ENCODE results near the gene PCNT.

The PCNT gene

DNA sequence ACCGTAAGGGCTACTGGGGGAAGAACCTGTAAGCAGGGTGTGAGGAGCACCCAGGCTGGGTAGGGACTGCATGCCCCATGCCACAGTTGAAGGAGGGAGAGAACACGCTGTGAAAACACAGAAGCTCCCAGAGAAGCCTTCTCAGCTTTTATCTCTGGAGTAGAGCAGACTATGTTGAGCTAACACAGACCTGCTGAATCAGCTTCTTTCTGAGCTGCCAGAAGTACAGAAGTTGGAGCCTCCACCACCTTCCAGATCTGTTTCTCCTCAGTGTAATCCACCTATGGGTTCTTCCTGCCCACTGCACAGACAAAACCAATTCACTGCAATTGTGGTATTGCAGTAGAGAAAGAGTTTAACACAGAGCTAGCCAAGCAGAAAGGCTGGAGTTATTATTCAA is 32.4 kb upstream of the PCNT start:
- Histone ChIP-seq H3K9ac (ENCODE audit: low read length in 5 of 5) (no peak overlapping the region), H3K4me3 (ENCODE audit: low read depth in 1 of 5, low read length in 5 of 5) (no peak overlapping the region), H3K27me3 (ENCODE audit: control insufficient read depth in 5 of 5, insufficient read depth in 4 of 5, low read length in 5 of 5) (peaks cover 0 to 4% (median 0%) of the 10 kb centered on the region in 5 donors), H3K4me1 (ENCODE audit: control insufficient read depth in 5 of 5, insufficient read depth in 5 of 5, low read length in 5 of 5) (peaks cover 11 to 29% (median 23%) of the 10 kb centered on the region in 5 donors), H3K27ac (ENCODE audit: low read depth, low read length) (no peak overlapping the region), H3K9me3 (ENCODE audit: control insufficient read depth in 5 of 5, low read length in 5 of 5) (no peaks in the 10 kb centered on the region), H3K36me3 (ENCODE audit: control insufficient read depth in 5 of 5, insufficient read depth in 5 of 5, low read length in 5 of 5) (peaks cover 0 to 17% (median 10%) of the 10 kb centered on the region in 5 donors)

- H3K27me3 ChIP-seq (ENCODE audit: control insufficient read depth in 5 of 5, insufficient read depth in 4 of 5, low read length in 5 of 5), result peaks cover 0 to 4% (median 0%) of the 10 kb centered on the region in 5 donors
- H3K36me3 ChIP-seq (ENCODE audit: control insufficient read depth in 5 of 5, insufficient read depth in 5 of 5, low read length in 5 of 5), result peaks cover 0 to 16% (median 10%) of the 10 kb centered on the region in 5 donors
- H3K4me3 ChIP-seq (ENCODE audit: low read depth in 1 of 5, low read length in 5 of 5), result no peak overlapping the region
- H3K27ac ChIP-seq (ENCODE audit: low read depth, low read length), result peak overlapping the region; percentile 65
- H3K9me3 ChIP-seq (ENCODE audit: control insufficient read depth in 5 of 5, low read length in 5 of 5), result no peaks in the 10 kb centered on the region
- H3K9ac ChIP-seq (ENCODE audit: low read length in 5 of 5), result peak overlapping the region in 1 of 5 donors; percentile 16
- H3K4me1 ChIP-seq (ENCODE audit: control insufficient read depth in 5 of 5, insufficient read depth in 5 of 5, low read length in 5 of 5), result peaks cover 11 to 31% (median 25%) of the 10 kb centered on the region in 5 donors
These were observed 29.2 kb upstream of the PCNT start for GRCh38 chr21:46294647-46295176.

DNA sequence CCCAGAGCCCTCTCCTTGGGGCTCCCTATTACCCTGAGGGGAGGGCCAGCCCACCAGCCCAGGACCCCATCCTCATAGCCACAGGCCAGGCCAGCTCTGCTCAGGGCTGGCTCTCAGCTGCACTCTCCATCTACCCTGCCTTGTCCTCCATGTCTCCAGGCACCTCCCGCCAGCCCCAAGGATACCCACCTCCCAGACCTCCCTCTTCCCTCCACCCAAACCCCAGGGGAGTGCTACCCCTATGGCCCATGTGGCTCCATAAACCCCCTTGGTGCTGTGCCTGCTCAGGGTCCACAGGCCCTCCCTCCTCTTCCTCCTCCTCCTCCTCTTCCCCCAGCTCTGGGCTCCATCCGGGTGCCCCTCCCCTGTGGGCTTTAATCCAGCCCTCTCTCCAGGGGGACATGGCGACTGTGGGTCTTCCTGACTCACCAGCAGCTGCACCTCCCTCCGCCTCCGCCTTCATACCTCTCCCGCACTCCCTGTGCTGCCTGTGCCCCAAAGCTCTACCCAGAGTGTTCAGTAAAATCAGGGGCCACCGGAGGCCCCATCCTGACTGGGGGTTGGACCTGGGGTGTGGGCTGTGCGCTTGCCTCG is 28.7 kb upstream of the PCNT start:
- peak overlapping the region in 1 of 5 donors; percentile 16 for H3K9ac ChIP-seq (ENCODE audit: low read length in 5 of 5)
- H3K27ac ChIP-seq (ENCODE audit: low read depth, low read length), result peak overlapping the region; percentile 65
- H3K4me3 ChIP-seq (ENCODE audit: low read depth in 1 of 5, low read length in 5 of 5), result no peak overlapping the region
- peaks cover 0 to 15% (median 10%) of the 10 kb centered on the region in 5 donors for H3K36me3 ChIP-seq (ENCODE audit: control insufficient read depth in 5 of 5, insufficient read depth in 5 of 5, low read length in 5 of 5)
- peaks cover 0 to 4% (median 0%) of the 10 kb centered on the region in 5 donors for H3K27me3 ChIP-seq (ENCODE audit: control insufficient read depth in 5 of 5, insufficient read depth in 4 of 5, low read length in 5 of 5)
- H3K4me1 ChIP-seq (ENCODE audit: control insufficient read depth in 5 of 5, insufficient read depth in 5 of 5, low read length in 5 of 5), result peaks cover 11 to 31% (median 25%) of the 10 kb centered on the region in 5 donors
- no peaks in the 10 kb centered on the region for H3K9me3 ChIP-seq (ENCODE audit: control insufficient read depth in 5 of 5, low read length in 5 of 5)

DNA sequence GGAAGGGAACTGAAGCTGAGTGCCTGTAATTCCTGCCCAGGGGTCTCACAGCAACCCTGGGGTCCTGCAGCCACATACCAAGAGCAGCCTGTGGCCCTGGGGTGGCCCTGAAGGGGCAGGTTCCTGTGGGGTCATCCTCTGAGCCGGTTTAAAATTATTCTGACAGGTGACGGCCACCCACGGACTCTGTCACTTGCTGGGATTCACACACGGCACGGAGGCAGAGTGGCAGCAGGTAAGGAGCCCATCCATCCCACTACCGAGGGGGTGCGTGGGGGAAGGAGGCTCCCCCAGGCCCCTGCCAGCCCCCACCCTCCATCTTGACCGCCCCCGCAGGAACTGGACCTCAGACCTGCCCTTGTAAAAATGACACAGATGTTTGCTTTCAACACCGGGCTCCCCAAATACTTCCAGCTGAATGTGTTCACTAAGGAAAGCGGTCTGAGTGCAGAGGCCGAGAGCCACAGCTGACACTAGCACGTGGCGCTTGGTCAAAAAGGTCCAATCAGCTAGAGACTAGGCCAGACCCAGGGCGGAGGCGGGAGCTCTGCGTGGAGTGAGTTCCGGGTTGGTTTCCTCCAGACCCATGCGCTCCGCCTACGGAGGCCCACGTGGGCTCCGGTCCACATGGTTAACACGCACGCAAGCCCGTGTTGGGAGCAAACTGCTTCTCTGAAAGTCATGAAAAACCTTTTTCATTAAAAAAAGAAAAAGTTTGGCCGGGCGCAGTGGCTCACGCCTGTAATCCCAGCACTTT is 27.8 kb upstream of the PCNT start:
- Histone ChIP-seq H3K9me3 (ENCODE audit: control insufficient read depth in 5 of 5, low read length in 5 of 5) (no peaks in the 10 kb centered on the region), H3K27ac (ENCODE audit: low read depth, low read length) (peak overlapping the region; percentile 65), H3K4me3 (ENCODE audit: low read depth in 1 of 5, low read length in 5 of 5) (peak overlapping the region in 2 of 5 donors; percentile 6 to 48), H3K9ac (ENCODE audit: low read length in 5 of 5) (peak overlapping the region in 2 of 5 donors; percentile 27 to 66), H3K36me3 (ENCODE audit: control insufficient read depth in 5 of 5, insufficient read depth in 5 of 5, low read length in 5 of 5) (peaks cover 0 to 15% (median 10%) of the 10 kb centered on the region in 5 donors), H3K4me1 (ENCODE audit: control insufficient read depth in 5 of 5, insufficient read depth in 5 of 5, low read length in 5 of 5) (peaks cover 11 to 31% (median 25%) of the 10 kb centered on the region in 5 donors), H3K27me3 (ENCODE audit: control insufficient read depth in 5 of 5, insufficient read depth in 4 of 5, low read length in 5 of 5) (peaks cover 0 to 4% (median 0%) of the 10 kb centered on the region in 5 donors)

- peak overlapping the region; percentile 38 to 78 (median 68) for H3K9ac ChIP-seq (ENCODE audit: low read length in 5 of 5)
- H3K27me3 ChIP-seq (ENCODE audit: control insufficient read depth in 5 of 5, insufficient read depth in 4 of 5, low read length in 5 of 5), result peaks cover 0 to 4% (median 0%) of the 10 kb centered on the region in 5 donors
- peak overlapping the region; percentile 63 to 73 (median 70) for H3K4me3 ChIP-seq (ENCODE audit: low read depth in 1 of 5, low read length in 5 of 5)
- peaks cover 0 to 3% (median 0%) of the 10 kb centered on the region in 5 donors for H3K36me3 ChIP-seq (ENCODE audit: control insufficient read depth in 5 of 5, insufficient read depth in 5 of 5, low read length in 5 of 5)
- peak overlapping the region; percentile 69 for H3K27ac ChIP-seq (ENCODE audit: low read depth, low read length)
- peaks cover 6 to 31% (median 25%) of the 10 kb centered on the region in 5 donors for H3K4me1 ChIP-seq (ENCODE audit: control insufficient read depth in 5 of 5, insufficient read depth in 5 of 5, low read length in 5 of 5)
- H3K9me3 ChIP-seq (ENCODE audit: control insufficient read depth in 5 of 5, low read length in 5 of 5), result no peaks in the 10 kb centered on the region
These were observed 26.4 kb upstream of the PCNT start for GRCh38 chr21:46297338-46298271.

- Histone ChIP-seq H3K27me3 (ENCODE audit: control insufficient read depth in 5 of 5, insufficient read depth in 4 of 5, low read length in 5 of 5) (no peaks in the 10 kb centered on the region), H3K9me3 (ENCODE audit: control insufficient read depth in 5 of 5, low read length in 5 of 5) (no peaks in the 10 kb centered on the region), H3K27ac (ENCODE audit: low read depth, low read length) (no peak overlapping the region), H3K9ac (ENCODE audit: low read length in 5 of 5) (no peak overlapping the region), H3K4me3 (ENCODE audit: low read depth in 1 of 5, low read length in 5 of 5) (no peak overlapping the region), H3K4me1 (ENCODE audit: control insufficient read depth in 5 of 5, insufficient read depth in 5 of 5, low read length in 5 of 5) (peaks cover 3 to 31% (median 25%) of the 10 kb centered on the region in 5 donors), H3K36me3 (ENCODE audit: control insufficient read depth in 5 of 5, insufficient read depth in 5 of 5, low read length in 5 of 5) (peaks cover 0 to 3% (median 0%) of the 10 kb centered on the region in 5 donors)
These were observed 24.8 kb upstream of the PCNT start for GRCh38 chr21:46299167-46299566.

GRCh38 chr21:46301759-46302158 is 22.2 kb upstream of the PCNT start:
- Histone ChIP-seq H3K9ac (ENCODE audit: low read length in 5 of 5) (no peak overlapping the region), H3K27me3 (ENCODE audit: control insufficient read depth in 5 of 5, insufficient read depth in 4 of 5, low read length in 5 of 5) (no peaks in the 10 kb centered on the region), H3K9me3 (ENCODE audit: control insufficient read depth in 5 of 5, low read length in 5 of 5) (no peaks in the 10 kb centered on the region), H3K27ac (ENCODE audit: low read depth, low read length) (no peak overlapping the region), H3K36me3 (ENCODE audit: control insufficient read depth in 5 of 5, insufficient read depth in 5 of 5, low read length in 5 of 5) (peaks cover 0 to 8% (median 5%) of the 10 kb centered on the region in 5 donors), H3K4me1 (ENCODE audit: control insufficient read depth in 5 of 5, insufficient read depth in 5 of 5, low read length in 5 of 5) (peaks cover 0 to 12% (median 11%) of the 10 kb centered on the region in 5 donors), H3K4me3 (ENCODE audit: low read depth in 1 of 5, low read length in 5 of 5) (no peak overlapping the region)

DNA sequence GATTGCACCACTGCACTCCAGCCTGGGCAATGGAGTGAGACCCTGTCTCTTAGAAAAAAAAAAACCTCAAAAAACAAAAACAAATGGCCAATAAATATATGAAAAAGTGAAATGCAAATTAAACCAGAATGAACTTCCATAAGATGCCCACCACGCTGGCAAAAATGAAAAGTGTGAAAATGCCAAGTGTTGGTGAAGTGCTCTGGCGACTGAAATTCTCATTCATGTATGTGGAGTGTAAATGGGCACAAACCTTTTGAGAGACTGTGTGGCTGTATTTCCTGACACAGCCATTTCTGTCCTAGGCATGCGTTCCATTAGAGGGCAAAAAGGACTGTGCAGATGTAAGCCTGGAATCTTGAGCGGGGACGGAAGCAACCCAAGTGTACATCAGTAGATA is 19.5 kb upstream of the PCNT start:
- Histone ChIP-seq H3K4me3 (ENCODE audit: low read depth in 1 of 5, low read length in 5 of 5) (no peak overlapping the region), H3K4me1 (ENCODE audit: control insufficient read depth in 5 of 5, insufficient read depth in 5 of 5, low read length in 5 of 5) (no peaks in the 10 kb centered on the region), H3K9ac (ENCODE audit: low read length in 5 of 5) (no peak overlapping the region), H3K36me3 (ENCODE audit: control insufficient read depth in 5 of 5, insufficient read depth in 5 of 5, low read length in 5 of 5) (peaks cover 0 to 12% (median 5%) of the 10 kb centered on the region in 5 donors), H3K27ac (ENCODE audit: low read depth, low read length) (no peak overlapping the region), H3K27me3 (ENCODE audit: control insufficient read depth in 5 of 5, insufficient read depth in 4 of 5, low read length in 5 of 5) (no peaks in the 10 kb centered on the region), H3K9me3 (ENCODE audit: control insufficient read depth in 5 of 5, low read length in 5 of 5) (no peaks in the 10 kb centered on the region)

GRCh38 chr21:46304955-46305354 is 19.0 kb upstream of the PCNT start:
- Histone ChIP-seq H3K9ac (ENCODE audit: low read length in 5 of 5) (no peak overlapping the region), H3K4me3 (ENCODE audit: low read depth in 1 of 5, low read length in 5 of 5) (no peak overlapping the region), H3K27ac (ENCODE audit: low read depth, low read length) (no peak overlapping the region), H3K27me3 (ENCODE audit: control insufficient read depth in 5 of 5, insufficient read depth in 4 of 5, low read length in 5 of 5) (no peaks in the 10 kb centered on the region), H3K9me3 (ENCODE audit: control insufficient read depth in 5 of 5, low read length in 5 of 5) (no peaks in the 10 kb centered on the region), H3K4me1 (ENCODE audit: control insufficient read depth in 5 of 5, insufficient read depth in 5 of 5, low read length in 5 of 5) (no peaks in the 10 kb centered on the region), H3K36me3 (ENCODE audit: control insufficient read depth in 5 of 5, insufficient read depth in 5 of 5, low read length in 5 of 5) (peaks cover 0 to 12% (median 5%) of the 10 kb centered on the region in 5 donors)
